Fibroblast of skin of scalp (primary cell): ENCODE data around the gene CRB2.

Experiments
- DNase-seq: peaks from one replicate; pipeline ENCODE4 v3.0.0-alpha.2; 2013

Gene CRB2

GRCh38 chr9:123348317-123348992 is 7.5 kb upstream of the CRB2 start:
- no peak for DNase-seq

DNA sequence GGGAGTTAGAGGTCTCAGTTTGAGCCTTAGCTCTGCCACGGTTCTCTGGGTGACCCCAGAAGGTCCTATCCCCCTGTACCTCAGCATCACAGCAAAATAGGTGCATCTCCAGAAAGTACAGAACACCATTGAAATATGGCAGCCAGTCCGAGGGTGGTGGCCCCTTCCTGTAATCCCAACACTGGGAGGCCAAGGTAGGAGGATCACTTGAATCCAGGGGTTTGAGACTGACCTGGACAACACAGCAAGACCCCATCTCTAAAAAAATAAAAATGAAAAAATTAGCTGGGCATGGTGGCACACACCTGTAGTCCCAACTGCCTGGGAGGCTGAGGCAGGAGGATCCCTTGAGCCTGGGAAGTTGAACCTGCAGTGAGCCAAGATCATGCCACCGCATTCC is 7.0 kb upstream of the CRB2 start:
- no peak for DNase-seq

DNA sequence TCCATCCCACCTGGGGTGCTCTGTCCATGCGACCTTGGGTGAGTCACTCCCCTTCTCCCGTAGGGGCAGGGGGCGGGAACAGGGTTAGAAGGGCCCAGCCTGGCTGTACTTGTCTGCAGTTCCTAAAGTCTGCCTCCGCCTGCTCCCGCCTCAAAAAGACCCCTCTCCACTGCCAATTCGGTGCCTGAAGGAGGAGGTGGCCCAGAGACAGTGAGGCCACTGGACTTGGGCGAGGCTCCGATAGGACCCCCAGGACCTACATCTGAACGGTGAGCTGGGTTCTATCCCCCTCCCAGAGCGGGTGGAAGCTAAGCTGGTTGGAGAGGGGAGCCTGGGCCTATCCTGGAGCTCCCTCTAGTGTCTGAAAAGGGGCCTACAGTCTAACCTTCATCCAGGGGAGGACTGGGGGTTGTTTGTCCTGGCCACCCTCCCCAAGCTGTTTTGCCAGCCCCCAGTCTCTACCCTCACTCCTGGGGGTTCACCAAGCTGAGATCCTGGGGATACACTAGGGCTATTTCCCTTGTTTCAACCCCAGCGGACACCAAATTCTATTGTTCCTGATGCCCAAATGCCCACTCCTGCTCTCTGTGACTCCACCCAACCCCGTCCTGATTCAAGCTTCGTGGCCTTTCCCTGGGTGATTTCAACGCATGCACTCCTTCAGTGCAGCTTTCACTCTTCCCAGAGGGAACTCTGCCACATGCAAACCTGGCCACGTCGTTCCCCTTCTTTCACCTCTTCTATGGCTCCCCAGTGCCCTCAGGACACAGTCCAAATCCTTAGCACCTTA is 6.1 kb upstream of the CRB2 start:
- DNase-seq = peak; percentile 63

- DNase-seq = no peak
These were observed 5.2 kb upstream of the CRB2 start for GRCh38 chr9:123350590-123351310.

DNA sequence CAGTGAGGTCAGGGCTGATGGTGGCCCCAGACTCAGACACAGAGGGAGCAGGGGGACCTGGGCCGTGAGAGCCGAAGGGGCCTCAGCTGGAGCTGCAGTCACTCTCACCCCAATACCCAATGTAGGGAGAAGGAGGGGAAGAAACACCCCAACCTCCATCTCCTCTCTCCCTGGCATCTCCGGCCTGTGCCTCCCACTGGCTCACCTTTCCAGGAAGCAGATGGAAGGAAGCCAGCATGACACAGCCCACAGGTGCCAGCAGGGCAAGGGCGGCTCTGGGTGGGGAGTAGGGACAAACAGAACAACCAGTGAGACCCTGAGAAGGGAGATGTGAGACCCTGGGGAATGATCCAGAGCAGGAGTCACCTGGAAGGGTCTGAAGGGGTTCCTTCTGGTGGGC is 3.0 kb upstream of the CRB2 start:
- no peak for DNase-seq

DNA sequence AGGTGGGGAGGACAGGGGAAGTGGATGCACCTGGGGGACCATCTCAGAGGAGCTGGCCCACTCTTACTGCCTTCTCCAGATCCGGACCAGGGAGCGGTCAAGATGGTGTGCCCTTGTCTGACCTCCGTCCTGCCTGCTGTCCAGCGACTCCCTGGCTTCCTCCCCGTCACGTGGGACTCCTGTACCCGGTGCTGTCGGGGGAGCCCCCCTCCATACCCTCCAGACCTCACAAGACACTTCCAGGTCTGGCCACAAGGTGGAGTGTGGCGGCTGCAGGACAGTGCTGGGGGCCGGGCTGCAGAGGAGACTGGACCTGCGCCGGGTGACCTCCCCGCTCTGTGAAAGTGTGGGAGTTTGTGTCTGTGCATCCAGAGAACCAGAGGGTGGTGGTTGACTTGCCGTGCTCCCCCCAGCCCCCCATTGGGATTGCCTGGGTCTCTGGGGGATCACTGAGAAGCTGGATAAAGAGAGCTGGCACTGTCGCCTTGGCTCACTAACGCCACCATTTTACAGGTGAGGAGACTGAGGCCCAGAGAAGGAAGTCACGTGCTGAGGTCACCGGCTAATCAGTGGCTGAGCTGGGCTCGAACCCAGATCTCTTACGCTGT is 1.9 kb upstream of the CRB2 start:
- peak; percentile 58 for DNase-seq

DNA sequence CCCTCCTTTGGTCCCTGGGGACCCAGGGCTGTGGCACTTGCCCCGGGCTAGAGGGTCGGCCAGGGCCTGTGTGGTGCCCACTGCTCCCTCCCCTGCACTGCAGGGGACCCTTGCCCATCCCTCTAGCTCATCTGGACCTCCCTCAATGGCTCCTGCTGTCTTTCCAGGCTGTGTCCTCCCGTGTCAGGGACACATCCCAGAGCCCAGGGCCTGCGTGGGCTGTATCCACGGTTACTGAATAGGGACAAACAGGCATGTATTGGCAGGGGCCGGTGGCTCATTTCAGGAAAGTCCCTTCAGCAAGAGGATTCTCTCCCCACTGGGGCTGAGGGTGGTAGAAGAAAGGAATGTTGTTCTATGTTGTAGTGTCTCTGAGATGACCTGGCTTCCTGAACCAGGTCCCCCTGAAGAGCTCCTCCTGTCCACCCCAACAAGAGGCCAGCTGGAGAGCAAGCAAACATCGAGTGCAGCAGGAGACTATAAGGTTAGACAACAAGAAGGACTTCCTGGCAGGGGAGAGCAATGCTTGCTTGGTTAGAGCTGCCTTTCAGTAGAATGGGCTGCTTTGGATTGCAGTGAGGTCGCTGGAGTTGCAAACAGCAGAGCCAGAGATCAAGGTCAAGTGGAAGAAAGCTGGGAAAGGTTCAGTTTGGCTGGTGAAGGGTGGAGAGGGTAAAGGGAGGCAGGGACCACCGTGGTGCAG is 1.0 kb upstream of the CRB2 start:
- no peak for DNase-seq

- peak; percentile 29 for DNase-seq
These were observed 1.1 kb downstream of the CRB2 start for GRCh38 chr9:123356851-123357742.

- no peak for DNase-seq
These were observed 1.7 kb downstream of the CRB2 start for GRCh38 chr9:123357743-123358059.

DNA sequence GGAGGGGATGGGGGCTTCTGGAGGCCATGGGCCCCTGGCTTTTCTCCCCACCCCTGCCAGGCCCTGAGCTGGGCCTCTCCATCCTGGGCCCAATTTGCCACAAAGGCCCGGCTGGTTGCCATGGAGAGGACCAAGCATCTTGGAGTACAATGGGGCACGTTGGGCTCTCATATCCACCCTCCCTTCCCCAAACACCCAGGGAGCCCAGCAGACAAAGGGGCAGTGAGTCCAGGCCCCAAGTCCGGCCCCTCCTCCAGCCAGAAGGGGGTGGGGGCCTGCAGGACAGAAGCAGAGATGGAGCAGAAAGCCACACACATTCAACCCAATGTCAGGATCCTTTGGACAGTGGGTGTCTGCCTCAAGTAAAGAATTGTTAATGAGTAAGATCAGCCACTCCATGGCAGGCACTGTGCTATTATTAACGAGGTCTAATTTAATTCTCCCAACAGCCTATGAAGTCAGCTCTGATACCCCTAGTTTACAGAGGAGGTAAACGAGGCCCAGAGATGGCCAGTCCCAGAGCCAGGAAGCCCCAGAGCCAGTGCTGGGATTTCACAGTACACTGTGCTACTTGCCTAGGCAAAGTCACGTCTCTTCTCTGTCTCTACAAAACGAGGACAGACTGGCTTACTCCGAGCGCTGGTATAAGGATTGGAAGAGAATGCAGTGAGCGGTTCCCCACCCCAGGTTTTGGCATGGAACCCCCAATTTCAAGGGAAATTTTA is 2.3 kb downstream of the CRB2 start:
- DNase-seq = no peak

GRCh38 chr9:123359106-123359505 is 3.1 kb downstream of the CRB2 start:
- no peak for DNase-seq

- no peak for DNase-seq
These were observed 3.5 kb downstream of the CRB2 start for GRCh38 chr9:123359546-123359945.

DNA sequence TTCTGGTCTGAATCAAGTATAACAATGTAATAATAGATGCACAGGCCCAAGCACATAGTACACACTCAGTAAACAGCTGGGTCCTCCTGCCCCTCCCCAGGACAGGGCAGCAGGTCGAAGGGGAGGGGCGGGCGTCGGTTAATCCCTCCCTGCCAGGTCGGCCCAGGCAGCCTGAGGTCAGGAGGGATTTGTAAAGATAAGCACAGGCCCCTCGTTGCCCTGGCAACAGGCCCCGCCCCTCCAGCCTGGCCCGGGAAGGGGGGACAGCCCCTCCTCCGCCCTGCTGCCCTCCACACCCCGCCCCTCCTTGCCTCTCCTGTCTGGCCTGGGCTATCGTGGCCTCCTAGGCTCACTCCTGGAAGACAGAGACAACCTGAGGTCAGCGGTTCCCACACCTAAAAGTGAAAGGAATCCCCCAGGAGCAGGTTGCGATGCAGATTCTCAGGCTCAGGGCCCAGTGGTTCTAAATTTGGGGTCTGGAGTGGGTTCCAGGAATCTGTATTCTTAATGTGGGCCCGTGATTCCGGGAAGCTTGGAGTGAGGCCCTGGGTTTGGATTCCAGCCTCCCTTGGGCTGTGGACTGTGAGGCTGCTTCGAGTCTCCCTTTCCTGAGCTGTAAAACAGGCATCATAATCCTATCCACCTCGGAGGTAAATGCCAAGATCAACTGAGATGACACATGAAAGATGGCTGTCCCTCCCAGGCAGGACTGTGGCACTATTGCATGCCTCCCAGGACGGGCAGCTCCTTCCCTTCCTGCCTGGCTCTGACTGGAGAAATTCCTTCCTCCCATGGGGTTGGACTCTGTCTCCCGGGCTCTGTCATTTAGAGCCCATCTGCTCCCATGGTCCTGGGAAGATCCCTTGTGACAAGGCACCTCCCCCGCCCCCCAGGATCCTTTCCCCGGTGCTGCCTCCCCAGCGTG is 4.4 kb downstream of the CRB2 start:
- no peak for DNase-seq

DNA sequence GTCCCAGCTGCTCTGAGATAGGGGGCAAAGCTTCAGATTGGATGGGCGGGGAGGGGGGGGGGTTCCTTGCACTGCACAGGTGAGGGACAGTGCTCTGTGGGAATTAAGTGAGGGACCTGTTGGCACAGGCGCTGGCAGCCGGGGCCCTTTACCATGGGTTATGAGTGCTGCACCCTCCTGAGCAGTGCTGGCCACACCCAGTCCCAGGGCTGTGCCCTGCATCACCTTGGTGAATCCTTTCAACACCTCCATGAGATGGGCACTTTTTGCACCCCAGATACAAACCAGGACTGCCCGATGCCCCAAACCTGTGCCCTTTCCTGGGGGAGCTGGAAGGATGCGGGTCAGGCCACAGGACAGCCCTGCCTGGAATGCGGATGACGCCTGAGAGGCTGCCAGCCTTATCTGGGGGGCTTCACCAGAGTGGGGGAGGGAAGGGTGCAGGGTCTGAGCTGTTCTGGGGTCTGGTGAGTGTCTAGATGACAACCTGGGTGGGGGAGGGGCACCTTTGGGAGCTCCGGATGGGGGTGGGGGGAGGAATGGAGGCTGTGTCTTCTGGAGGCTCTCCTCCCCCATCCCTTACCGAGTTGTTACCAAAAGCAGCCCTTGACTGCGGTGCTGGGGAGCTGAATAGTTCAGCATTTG is 5.2 kb downstream of the CRB2 start:
- DNase-seq = no peak

- DNase-seq = no peak
These were observed 5.9 kb downstream of the CRB2 start for GRCh38 chr9:123361731-123362510.

- DNase-seq = no peak
These were observed 6.9 kb downstream of the CRB2 start for GRCh38 chr9:123362856-123363255.

- DNase-seq = peak; percentile 34
These were observed 8.3 kb downstream of the CRB2 start for GRCh38 chr9:123364241-123364824.

DNA sequence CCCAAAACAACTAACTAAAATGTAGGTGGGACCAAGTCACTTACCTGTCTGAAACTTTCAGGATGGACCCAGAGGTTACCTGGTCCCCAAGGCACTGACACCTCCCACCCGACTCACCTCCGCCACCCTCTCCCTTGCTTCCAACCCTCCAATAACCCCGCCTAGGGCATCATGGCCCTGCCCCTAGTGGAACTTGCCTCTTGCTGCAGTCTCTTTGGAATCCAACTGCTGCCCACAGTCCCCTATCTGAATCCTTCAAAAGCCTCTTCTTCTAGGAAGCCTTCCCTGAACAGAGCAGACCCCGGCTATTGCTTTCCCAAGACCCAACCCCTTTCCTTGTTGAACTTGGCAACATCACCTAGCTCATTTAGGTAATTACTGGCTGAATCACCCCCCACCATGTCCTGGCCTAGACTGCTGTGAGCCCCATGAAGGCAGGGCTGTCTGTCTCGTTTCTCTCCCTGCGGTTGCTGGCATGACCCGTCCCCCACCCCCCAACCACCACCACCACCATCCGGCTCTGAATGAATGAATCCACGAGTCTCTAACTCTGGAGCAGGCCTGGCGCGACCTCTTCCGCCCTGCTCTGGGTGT is 9.4 kb downstream of the CRB2 start:
- no peak for DNase-seq
